ENCODE results near the gene HOTAIR.

HOTAIR gene

DNA sequence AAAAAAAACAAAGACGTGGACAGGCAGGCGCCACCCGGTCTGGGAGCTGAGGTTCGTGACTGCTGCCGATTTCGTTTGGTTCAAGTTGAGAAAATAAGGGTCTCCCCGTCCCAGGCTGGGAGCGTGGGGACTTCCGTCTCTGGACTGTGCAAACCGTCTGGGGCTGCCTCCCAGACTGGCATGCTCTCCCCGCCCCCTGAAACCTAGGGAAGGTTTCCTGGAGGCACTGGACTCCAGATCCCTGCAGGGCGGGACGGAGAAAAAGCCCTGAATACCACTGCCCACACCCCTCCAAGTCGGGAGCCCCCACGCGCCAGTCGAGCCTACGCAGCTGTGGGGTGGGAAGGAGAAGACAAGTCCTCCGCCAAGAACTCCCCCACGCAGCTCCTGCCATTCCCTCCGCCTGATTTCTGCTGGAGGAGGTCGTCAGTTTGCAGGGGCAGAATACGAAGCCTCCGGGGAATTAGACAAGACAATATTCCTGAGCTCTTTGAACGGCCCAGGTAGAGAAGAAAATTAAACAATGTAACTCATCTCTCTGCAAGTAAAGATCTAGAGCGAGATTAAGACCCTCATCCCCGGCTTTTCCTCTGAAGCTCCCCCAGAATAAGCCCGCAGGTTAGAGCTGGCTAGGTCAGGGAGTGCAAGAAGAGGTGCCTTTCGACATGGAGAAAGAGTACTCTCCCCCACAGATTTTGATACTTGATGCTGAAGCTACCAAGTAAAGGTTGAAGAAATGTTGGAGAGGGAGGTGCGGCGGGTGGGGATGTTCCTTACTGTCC is 46.5 kb downstream of the HOTAIR start:
- TF ChIP-seq CTCF (conservative IDR thresholded peaks at IDR 0.05; ENCODE audit: low read depth, low read length), result no peak
- H3K4me3 ChIP-seq (ENCODE audit: low read depth, low read length), result no peak overlapping the region
- DNase-seq (ENCODE audit: low read depth), result no peak

- no peak overlapping the region for H3K4me3 ChIP-seq (ENCODE audit: low read depth, low read length)
- TF ChIP-seq CTCF (conservative IDR thresholded peaks at IDR 0.05; ENCODE audit: low read depth, low read length), result no peak
- no peak for DNase-seq (ENCODE audit: low read depth)
These were observed 47.3 kb downstream of the HOTAIR start for GRCh38 chr12:53927220-53928029.

- H3K4me3 ChIP-seq (ENCODE audit: low read depth, low read length), result no peak overlapping the region
- no peak for TF ChIP-seq CTCF (conservative IDR thresholded peaks at IDR 0.05; ENCODE audit: low read depth, low read length)
- DNase-seq (ENCODE audit: low read depth), result no peak
These were observed 50.0 kb downstream of the HOTAIR start for GRCh38 chr12:53924521-53925405.

GRCh38 chr12:53916788-53917655 is 57.7 kb downstream of the HOTAIR start:
- TF ChIP-seq CTCF (conservative IDR thresholded peaks at IDR 0.05; ENCODE audit: low read depth, low read length), result no peak
- no peak overlapping the region for H3K4me3 ChIP-seq (ENCODE audit: low read depth, low read length)
- DNase-seq (ENCODE audit: low read depth), result no peak

Measured in choroid plexus epithelial cell (primary cell).